ENCODE measurements around the gene CACNA2D2.

Gene CACNA2D2

DNA sequence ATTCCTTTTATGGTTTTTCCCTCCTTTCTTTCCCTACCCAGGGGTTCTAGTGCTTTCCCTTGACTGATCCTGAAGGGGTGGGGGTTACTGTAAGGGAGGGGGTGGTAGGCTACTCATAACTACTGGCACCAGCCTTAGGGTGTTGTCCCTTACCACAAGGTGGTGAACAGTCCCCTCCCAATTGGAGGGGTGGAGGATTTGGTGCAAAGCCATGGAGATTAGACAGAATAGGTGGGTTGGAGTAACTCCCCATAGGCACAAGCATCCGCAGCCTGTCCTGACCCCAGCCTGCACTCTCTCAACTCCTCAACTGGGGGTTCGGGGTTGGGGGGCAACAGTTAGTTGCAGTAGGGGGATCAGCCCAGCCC, 178.3 kb downstream of the CACNA2D2 start:
- TF ChIP-seq, protein P1, sequence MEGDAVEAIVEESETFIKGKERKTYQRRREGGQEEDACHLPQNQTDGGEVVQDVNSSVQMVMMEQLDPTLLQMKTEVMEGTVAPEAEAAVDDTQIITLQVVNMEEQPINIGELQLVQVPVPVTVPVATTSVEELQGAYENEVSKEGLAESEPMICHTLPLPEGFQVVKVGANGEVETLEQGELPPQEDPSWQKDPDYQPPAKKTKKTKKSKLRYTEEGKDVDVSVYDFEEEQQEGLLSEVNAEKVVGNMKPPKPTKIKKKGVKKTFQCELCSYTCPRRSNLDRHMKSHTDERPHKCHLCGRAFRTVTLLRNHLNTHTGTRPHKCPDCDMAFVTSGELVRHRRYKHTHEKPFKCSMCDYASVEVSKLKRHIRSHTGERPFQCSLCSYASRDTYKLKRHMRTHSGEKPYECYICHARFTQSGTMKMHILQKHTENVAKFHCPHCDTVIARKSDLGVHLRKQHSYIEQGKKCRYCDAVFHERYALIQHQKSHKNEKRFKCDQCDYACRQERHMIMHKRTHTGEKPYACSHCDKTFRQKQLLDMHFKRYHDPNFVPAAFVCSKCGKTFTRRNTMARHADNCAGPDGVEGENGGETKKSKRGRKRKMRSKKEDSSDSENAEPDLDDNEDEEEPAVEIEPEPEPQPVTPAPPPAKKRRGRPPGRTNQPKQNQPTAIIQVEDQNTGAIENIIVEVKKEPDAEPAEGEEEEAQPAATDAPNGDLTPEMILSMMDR (IDR thresholded peaks at IDR 0.05; ENCODE audit: insufficient read depth, low read length, missing control alignments), result no peak
- ChIA-PET POLR2A (no interaction called here), CTCF (interaction anchor here (0.6 to 3.5 kb wide), 12 partner anchors 11 to 136 kb away, joined by 3 to 37 read pairs (median 8); partner anchors contain the start of genes HYAL3, NAA80 and RASSF1)
- no peak for DNase-seq (ENCODE audit: low read depth, low spot score)
- H3K4me3 ChIP-seq (ENCODE audit: low read depth, low read length), result no peak overlapping the region

DNA sequence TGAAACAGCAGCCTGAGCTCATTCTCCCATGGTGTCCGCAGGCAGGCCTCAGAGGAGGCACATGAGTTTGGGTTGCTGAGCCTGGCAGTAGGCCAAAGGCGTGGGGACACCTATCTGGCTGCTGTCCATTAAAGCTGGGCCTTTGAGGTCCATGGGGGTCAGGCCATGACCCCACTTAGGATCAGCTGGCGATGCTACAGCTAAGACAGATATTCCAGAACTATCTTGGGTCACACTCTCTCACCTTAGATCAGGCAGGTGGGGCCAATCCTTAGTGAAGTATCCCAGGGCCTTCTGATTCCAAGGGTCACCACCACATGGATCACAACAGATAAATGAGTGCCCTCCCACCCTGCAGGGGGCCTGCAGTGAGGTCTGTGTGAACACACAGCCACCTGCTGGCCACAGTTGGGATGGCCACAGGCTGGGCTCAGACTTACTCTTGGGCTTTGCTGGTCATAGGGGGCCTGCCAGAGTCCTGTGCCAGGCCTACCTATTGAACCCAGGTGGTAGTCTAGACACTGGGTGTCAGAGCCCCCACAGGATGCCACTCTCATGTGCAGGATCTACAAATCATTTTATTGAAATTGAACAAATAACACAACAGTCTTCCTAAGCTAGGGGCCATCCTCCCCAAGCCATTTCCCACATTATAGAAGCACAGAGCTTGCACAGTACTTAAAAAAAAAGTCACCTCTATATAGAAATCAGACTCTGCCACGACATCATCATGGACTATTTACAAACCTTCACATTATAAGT, 178.9 kb downstream of the CACNA2D2 start:
- H3K4me3 ChIP-seq (ENCODE audit: low read depth, low read length), result no peak overlapping the region
- no peak for DNase-seq (ENCODE audit: low read depth, low spot score)
- ChIA-PET POLR2A (interaction anchor here (1.0 kb wide), 2 partner anchors 12 to 98 kb away, joined by 3 read pairs; no protein-coding TSS in a partner anchor), CTCF (interaction anchor here (0.6 to 3.5 kb wide), 18 partner anchors 9 to 135 kb away, joined by 3 to 37 read pairs (median 6); partner anchors contain the start of genes HYAL3, NAA80 and RASSF1)
- TF ChIP-seq, protein P1 (IDR thresholded peaks at IDR 0.05; ENCODE audit: insufficient read depth, low read length, missing control alignments), result peak; percentile 93

DNA sequence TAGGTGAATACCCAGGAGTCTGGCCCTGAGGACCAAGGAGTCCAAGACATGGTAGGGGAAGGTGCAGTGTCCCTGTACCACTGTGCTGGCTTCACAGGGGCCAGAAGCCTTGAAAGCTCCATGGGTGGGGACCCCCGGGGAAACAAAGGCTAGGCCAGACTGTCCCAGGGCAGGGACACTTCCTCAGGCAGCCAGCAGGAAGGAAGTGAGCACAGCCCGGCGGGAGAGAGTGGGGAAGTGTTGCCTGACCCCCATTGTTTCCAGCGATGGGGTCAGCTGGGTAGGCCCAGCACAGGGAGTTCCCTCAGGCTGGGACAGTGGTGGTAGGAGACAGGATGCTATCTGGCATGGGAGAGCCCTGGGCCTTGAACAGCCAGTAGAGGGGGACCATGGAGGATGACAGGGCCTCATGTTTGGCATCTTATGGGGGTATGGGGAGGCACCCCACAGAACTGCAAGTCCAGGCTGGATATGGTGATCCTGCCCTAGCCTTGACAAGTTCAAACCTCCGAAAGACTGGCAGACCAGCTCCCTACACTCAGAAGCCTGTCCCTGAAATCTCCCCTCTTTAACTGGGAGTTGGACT, 179.7 kb downstream of the CACNA2D2 start:
- TF ChIP-seq, protein P1 (IDR thresholded peaks at IDR 0.05; ENCODE audit: insufficient read depth, low read length, missing control alignments), result no peak
- ChIA-PET CTCF (interaction anchor here (0.7 to 3.5 kb wide), 20 partner anchors 9 to 134 kb away, joined by 3 to 37 read pairs (median 7); partner anchors contain the start of genes HYAL3, NAA80 and RASSF1), POLR2A (interaction anchor here (1.0 kb wide), 2 partner anchors 13 to 97 kb away, joined by 3 read pairs; no protein-coding TSS in a partner anchor)
- H3K4me3 ChIP-seq (ENCODE audit: low read depth, low read length), result no peak overlapping the region
- DNase-seq (ENCODE audit: low read depth, low spot score), result no peak

DNA sequence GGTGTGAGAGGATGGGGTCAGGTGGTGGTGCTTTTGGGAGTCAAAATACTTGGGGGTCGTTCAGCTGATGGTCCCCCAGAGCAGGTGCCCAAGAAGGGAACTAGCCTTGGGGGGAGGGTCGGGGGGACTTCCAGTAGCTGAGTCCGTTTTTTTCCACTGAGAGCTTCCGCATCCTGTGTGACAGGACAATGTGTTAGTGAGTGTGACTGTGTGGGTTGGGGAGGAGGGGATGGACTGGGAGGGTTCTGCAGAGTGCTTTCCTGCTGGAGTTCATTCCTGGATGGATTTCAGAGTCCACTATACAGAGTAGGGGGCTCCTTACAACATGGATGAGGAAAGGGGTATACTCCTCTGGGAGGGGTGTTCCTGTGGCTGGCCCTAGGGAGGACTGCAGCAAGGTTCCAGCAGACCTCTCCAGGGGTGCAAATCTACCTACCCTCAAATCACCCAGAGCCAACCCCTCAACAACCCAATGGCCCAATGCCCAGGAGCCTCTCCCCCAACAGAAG, 180.3 kb downstream of the CACNA2D2 start:
- DNase-seq (ENCODE audit: low read depth, low spot score), result no peak
- POLR2A ChIA-PET, result no interaction called here
- H3K4me3 ChIP-seq (ENCODE audit: low read depth, low read length), result no peak overlapping the region
- CTCF ChIA-PET, result interaction anchor here (1.1 to 3.5 kb wide), 13 partner anchors 9 to 130 kb away, joined by 3 to 37 read pairs (median 9); partner anchors contain the start of genes HYAL3, NAA80 and RASSF1
- TF ChIP-seq, protein P1 (IDR thresholded peaks at IDR 0.05; ENCODE audit: insufficient read depth, low read length, missing control alignments), result no peak

DNA sequence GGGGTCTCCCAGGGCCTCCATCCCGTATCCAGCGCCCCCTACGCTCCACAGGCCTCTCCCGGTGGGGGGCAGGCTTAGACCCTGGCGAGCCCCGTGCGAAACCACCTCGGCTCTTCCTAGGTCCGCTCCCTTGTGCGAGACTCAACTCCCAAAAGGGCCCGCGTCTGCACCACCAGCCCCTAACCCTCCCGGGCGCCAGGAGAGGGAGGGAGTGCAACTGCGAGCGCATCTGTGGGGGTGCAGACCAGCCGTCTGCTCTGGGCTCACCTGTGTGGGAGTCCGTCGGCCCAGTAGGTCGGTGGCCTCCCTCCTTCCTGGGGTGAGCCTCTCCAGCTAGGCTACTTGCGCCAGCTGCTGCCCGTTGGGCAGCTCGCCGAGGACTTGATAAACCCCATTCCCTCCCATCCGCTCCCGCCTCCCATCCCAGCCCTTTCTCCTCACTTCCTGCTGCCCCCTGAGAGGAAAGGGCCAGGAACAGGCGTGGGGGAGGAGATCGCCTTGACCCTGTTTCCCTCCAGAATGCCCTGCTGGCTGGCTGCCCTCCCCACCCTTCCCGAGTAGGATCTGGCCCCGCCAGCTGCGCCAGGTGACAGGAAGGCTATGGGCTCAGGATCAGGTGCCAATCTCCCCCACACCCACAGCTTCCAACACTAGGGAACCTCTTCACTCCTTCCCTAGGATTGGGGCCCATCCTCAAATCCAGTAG, 180.9 kb downstream of the CACNA2D2 start, which contains the start of gene HYAL2:
TSS of gene HYAL2 (minus strand) at position 360 of the 706 bp plus-strand sequence. CDS start 2,256 bp downstream, outside the sequence.
- H3K4me3 ChIP-seq (ENCODE audit: low read depth, low read length), result peak within 1 kb of the TSS; percentile 73
- POLR2A ChIA-PET, result interaction anchor here (1.0 to 1.4 kb wide), 2 partner anchors 11 to 15 kb away, joined by 3 read pairs; no protein-coding TSS in a partner anchor
- no peak for DNase-seq (ENCODE audit: low read depth, low spot score)
- TF ChIP-seq, protein P1 (IDR thresholded peaks at IDR 0.05; ENCODE audit: insufficient read depth, low read length, missing control alignments), result no peak
- CTCF ChIA-PET, result interaction anchor here (1.0 to 3.5 kb wide), 13 partner anchors 8 to 246 kb away, joined by 3 to 37 read pairs (median 7); partner anchors contain the start of genes HEMK1, HYAL3 and NAA80
